GM12872 (cell line): ENCODE data around the gene CNN2.

ENCODE experiments used
- CTCF ChIP-seq: IDR thresholded peaks from 3 replicates; pipeline ENCODE4 v1.5.1; 2011; ENCODE audit warnings: low read depth, mild to moderate bottlenecking, low read length, moderate library complexity; ENCODE audit not compliant: insufficient read depth

Gene CNN2

GRCh38 chr19:1015782-1016646 is 10.4 kb upstream of the CNN2 start:
- TF ChIP-seq CTCF = no peak

- no peak for TF ChIP-seq CTCF
These were observed 9.7 kb upstream of the CNN2 start for GRCh38 chr19:1016647-1017114.

GRCh38 chr19:1017115-1017905 is 9.1 kb upstream of the CNN2 start:
- TF ChIP-seq CTCF = no peak

GRCh38 chr19:1017906-1018305 is 8.5 kb upstream of the CNN2 start:
- no peak for TF ChIP-seq CTCF

- TF ChIP-seq CTCF = no peak
These were observed 8.0 kb upstream of the CNN2 start for GRCh38 chr19:1018393-1018792.

GRCh38 chr19:1018932-1019615 is 7.3 kb upstream of the CNN2 start:
- TF ChIP-seq CTCF = no peak

- no peak for TF ChIP-seq CTCF
These were observed 6.8 kb upstream of the CNN2 start for GRCh38 chr19:1019616-1019961.
